Dermis microvascular lymphatic vessel endothelial cell (primary cell): Measurements from ENCODE around the gene NBPF11. TPM values are rescaled to one million over a fixed set of nuclear protein-coding genes. Genes with fewer than 3 reads are reported as not detected.
"Not testable (repeated sequence)": the region's sequence is repeated elsewhere in the genome, so short reads cannot be mapped to it uniquely, and the experiment has no call there.

Experiments
- DNase-seq, 2 donors: peaks; one replicate each; pipeline versions ENCODE4 v3.0.0 to v3.0.0-alpha.2; 2010; ENCODE audit warnings: low read depth in 2 of 2
- total RNA-seq: library from RNA; depleted of rRNA; stranded (reverse); fragments of >200 nt; gene quantifications from 2 replicates; pipeline ENCODE4 v1.2.1, GENCODE V29; 2014

NBPF11 gene, protein sequence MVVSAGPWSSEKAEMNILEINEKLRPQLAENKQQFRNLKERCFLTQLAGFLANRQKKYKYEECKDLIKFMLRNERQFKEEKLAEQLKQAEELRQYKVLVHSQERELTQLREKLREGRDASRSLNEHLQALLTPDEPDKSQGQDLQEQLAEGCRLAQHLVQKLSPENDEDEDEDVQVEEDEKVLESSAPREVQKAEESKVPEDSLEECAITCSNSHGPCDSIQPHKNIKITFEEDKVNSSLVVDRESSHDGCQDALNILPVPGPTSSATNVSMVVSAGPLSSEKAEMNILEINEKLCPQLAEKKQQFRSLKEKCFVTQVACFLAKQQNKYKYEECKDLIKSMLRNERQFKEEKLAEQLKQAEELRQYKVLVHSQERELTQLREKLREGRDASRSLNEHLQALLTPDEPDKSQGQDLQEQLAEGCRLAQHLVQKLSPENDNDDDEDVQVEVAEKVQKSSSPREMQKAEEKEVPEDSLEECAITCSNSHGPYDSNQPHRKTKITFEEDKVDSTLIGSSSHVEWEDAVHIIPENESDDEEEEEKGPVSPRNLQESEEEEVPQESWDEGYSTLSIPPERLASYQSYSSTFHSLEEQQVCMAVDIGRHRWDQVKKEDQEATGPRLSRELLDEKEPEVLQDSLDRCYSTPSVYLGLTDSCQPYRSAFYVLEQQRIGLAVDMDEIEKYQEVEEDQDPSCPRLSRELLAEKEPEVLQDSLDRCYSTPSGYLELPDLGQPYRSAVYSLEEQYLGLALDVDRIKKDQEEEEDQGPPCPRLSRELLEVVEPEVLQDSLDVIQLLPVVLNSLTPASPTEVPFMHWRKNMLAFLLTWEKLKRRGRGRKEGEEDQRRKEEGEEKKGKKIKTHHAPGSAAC
- 2.7 and 4.2 TPM in 2 replicates for total RNA-seq

DNA sequence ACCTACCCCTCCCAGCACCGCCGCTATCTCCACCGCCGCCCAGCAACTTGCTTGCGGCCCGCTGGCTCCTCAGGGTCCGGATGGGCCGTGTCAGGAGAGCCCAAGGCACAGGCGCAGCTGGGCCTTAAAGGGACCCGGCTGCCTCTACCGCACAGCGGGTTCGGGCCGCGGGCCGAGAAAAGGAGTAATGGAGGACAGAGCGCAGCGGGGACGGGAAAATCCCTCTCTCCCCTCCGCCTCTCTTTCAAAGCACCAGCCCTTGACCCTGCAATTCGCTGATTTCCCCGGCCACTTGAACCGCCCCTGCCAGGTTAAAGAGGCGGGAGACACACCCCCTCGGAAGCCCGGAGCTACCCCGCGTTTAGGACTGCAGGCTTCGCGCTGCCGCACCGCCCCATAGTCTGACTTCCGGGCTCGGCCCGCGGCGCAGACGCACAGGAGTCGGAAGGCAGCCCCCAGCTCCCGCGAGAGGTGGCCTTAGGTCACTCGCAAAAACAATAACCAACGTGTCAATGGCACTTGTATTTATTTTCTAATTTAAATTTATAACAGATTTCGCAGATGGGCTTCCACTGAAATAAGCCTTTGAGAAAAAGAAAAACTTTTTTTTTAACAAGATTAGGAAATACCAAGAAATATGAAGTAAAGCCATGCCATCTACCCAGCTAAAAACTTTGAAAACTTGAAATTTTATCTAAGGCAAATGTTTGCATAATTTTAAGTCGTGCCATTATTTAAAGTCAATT, at the start of gene NBPF11:
TSS of gene NBPF11 (minus strand) at position 371 of the 746 bp plus-strand sequence. CDS start 25,278 bp downstream, outside the sequence.
- DNase-seq, result peak; percentile 56 to 78

DNA sequence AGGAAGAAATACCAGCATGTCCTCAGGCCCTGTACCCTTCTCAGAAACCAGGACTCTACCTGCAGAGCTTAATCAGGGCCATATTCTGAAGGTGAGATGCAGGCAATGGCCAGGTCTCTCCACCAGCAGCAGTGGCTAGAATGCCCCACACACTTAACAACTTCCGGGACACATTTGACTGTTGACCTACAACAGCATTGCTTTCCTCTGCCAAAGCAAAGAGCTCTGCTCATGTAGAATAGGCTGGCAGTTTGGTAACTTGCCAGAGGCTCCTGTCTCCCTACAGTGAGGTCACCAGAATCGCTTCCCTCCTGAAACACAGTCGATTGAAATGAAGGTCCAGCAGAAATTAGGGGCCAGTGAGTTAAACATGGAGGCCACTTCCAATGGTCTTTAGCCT, 45.3 kb upstream of the NBPF11 start:
- not testable (repeated sequence) for DNase-seq

DNA sequence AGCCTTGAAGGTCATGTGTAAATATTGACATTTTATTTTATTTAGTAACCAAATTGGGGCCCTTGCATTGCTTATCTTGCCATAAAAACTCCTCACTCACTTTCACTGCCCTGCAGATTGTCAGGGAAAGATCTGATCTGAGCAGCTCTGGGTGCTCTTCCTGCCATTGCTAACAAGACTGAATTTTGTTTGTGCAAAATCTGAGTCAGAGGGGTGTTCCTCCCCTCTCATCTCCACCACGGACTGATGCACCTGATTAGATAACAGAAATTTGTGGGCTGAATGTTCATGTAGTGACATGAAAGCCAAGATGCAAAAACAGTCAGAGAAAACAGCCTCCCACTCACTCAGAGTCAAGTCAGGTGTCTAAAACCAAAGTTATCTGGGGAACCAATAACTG, 44.9 kb upstream of the NBPF11 start:
- DNase-seq, result not testable (repeated sequence)

DNA sequence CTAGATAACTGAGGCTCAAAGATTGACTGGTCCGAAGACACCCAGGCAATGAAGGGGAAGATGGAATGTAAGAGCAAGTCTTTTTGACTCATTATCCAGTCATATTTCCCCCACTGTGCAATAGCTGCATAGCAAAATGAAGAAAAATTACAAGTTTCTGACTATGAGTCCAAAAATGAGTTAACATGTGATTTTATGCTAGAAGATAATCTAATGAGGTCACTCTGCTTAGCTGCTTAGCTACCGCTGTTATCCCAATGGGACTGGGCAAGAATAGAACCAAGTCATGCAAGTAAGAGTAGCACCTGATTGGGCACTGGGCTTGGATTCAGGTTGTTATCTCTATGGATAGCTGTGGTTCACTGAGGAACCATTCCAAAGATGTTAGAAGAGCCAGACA, 43.0 kb upstream of the NBPF11 start:
- not testable (repeated sequence) for DNase-seq

DNA sequence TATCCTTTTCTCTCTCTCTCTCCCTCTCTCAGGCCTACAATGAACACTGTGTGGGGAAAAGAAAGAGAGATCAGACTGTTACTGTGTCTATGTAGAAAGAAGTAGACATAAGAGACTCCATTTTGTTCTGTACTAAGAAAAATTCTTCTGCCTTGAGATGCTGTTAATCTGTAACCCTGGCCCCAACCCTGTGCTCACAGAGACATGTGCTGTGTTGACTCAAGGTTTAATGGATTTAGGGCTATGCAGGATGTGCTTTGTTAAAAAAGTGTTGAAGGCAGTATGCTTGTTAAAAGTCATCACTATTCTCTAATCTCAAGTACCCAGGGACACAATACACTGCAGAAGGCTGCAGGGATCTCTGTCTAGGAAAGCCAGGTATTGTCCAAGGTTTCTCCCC, 36.7 kb upstream of the NBPF11 start:
- DNase-seq, result not testable (repeated sequence)

DNA sequence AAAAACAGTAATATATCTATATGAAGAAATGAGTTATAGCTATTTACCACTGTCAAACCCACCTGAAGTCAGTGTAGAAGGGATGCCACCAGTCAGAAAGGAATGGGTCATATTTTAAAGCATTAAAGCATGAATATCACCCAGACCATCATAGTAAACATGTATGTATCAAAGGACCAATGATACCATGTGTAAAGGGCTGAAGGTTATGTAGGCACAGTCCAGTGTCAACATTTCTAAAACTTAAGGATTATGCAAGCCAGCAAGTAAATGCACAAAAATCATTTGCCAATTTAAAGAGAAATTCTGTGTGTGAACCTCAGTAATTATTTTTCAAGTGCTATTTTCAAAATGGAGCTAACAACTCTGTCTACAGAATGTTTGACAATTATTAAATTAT, 26.6 kb upstream of the NBPF11 start:
- DNase-seq, result not testable (repeated sequence)

DNA sequence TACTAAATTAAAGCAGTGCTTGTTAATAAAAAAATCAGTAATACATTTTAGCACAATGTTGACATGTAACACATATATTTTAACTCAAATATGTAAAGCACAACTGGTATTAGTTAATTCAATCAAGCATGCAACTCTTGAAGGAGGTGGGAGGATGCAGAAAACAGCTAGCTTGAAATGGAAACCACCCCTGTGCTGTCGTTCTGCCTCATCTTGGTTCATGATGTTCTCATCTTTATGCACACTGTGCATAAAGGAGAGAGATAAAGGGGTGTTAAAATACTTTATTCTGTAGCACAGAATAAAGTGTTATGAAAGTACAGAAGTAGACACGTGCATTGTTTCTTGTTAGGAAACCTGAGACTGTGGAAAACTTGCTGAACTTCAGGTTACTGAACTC, 23.3 kb upstream of the NBPF11 start:
- DNase-seq, result not testable (repeated sequence)

DNA sequence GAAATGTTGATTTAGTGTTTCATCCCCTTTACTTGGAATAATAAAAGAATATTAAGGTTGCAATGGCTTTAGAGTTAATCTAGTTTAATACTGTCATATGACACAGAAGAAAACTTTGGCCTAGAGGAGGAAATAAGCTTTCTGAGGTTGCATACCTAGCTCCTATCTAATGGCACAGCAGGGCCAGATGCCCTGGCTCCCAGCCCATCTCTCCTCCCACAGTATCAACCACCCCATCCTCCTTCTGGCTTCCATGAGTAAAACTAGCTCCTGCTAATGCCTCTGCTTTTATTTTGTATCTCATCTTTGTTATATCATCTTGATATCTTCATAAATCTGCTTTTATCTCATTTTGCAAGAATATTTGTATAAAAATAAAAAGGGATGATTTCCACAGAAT, 19.9 kb upstream of the NBPF11 start:
- DNase-seq, result not testable (repeated sequence)

DNA sequence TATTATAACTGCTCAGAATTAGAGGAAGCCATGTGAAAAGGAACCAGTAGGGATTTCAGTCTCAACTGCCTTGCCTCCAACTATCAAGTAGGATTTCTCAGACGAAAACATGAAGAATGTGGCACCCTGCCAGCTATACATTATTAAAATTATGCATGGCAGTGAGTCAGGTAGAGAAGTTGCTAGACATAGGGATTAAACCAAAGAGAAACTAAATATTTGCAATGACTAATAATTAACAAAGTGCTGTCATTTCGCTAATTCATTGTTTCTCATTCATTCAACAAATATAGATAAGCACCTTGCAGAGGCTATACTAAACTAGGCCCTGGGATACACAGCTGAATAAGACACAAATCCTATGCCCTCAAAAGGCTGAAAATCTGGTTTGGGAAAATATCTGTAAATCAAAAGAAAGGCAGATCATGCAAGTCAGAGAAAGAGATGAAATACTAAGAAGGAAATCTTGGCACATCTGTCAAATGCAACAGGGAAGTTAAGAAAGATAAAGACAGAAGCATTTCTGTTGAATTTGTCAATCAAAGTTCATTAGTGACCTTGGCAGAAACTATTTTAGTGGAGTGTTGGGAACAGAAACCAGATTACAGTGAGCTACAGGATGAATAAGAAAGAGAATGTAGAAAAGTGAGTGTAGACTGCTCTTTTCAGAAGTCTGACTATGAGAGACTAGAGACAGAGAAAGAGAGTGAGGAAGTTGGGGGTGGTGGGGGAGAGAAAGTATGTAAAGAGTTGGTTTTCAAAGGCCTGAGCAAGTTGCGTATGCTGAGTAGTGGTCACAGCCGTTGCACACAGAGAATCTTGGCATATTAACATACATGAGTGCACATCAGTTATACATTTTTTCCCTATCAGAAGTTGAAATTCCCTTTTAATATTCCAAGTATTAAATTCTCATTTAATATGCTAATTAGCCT, 14.7 kb upstream of the NBPF11 start:
- no peak for DNase-seq

DNA sequence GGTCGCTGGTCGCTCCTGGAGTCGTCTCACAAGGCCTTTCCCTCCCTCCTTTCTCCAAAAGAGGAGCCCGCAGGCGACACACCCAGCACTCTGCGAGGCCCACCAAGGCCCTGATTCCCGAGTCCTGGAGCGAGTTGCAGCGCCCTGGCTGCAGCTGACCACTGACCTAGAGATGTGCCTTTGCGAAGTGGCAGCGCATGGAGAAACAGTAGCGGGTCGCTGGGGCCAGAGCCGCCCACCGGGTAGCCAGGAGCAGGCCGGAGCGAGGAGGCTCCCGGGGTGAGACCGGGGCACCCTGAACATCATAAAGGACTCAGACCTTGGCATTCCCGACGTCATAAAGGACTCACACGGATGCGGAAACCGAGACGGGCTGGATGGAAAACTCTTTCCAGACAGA, 10.3 kb upstream of the NBPF11 start:
- no peak for DNase-seq

DNA sequence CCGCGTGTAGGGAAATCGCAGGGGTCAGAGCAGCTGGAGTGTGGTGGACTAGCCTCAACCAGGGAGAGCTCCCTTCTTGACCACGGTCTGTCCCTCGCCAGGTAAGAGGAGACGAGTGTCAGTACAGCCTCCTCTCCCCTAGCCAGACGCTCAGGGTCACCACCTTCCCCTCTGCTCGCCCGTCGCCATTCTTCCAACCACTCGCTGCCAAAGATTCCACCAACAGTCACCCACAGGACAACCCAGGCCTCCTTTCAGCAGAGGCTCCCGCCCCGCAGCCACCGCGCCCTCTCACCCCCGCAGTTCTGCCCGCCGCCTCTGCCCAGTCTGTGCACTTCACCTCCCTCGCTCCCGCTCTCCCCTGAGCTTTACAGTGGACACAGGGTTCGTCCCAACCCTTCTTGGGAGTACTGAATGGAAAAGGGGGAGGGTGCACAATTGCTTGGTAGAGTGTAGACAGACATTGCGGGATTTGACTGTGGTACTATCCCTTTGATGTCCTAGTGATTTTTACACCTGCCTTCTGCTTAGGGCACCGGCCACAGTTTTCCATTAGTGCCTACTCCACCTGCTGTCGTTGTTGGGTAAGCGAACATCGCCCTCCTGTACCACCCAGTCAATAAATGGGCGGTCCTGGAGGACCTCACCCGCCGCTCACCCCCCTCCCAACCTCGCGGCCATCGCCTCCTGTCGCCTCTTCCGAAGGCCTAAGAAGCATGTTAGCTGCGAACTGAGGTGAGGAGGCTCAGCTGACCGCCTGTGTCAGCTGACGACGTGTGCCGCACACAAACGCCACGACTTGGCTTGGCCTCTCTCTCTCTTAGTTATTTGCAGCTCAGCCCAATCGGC, 9.2 kb upstream of the NBPF11 start:
- DNase-seq, result no peak

DNA sequence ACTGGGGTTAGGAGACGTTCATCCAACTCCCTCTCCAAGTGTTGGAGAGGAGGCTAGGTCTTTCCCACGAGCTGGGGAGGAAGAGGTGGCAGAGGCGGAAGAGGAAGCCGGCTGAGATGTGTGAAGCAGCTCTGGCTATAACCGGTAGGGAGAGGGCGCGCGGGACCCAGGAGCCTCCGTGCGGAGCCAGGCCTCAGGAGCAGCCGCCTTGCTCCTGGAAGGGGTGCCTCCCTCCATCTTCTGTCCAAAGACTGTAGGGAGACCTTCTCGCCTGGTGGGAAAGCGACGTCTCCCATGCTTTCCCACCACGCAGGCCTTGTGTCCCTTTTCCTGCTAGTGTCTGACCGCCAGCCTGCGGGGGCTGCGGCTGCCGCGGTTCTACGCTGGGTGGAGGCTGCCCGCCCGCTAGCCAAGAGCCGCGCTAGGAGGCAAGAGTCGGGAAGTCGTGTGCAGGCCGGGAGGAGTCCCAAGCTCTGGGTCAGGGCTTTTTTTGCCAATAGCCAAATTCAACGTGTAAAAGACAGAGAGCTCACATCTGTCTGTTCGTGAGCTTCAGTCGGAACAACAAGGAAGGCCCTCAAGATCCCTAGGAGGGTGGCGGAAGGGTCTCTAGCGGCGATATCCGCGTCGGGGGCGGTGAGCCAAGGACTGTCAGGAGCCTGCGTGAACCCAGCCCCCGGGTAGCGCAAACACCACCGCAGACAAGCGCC, 8.4 kb upstream of the NBPF11 start:
- DNase-seq, result no peak

DNA sequence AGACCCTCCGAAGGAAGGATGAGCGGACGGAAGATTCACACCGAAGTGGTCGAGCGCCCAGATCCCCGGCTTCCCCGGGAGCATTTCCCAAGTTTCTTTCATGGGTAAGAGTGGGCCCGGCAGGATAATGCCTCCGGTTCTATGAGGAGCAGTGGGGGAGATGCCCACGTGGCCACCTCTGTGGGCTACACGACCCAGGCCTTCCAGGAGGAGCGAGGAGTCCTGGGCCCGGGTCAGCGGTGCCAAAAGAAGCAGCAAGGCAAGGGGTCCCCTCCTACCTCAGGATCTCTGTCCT, 7.9 kb upstream of the NBPF11 start:
- no peak for DNase-seq

DNA sequence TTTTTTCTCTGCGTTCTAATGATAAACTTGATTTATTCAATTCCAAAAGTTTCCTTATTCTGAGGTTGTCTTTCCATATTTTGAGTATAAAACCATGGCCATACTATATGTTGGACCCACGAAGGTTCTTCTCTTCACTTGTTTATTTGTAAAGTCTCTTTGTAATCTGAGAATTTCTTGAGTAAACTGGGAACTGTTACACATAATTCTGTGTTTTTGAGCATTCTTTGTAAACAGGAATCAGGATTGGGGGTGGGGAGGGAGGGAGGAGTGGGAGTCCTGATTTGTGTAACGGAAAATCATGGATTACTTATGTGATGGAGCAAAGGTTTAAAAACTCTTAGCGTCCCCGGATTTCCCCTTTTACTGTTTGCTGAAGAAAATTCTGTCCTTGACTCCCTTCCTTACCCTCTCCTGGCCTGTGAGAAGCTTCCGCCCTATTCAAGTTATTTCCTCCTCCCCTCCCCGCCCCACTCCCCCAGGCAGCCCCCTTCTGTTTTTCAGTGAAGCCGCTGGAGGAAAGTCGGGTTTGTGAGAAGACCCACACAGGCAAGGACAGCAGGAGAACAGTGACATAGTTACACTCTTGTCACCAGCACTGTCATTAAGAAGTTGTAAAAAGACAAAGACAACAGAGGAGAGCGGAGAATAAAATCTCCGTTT, 6.4 kb upstream of the NBPF11 start:
- no peak for DNase-seq

DNA sequence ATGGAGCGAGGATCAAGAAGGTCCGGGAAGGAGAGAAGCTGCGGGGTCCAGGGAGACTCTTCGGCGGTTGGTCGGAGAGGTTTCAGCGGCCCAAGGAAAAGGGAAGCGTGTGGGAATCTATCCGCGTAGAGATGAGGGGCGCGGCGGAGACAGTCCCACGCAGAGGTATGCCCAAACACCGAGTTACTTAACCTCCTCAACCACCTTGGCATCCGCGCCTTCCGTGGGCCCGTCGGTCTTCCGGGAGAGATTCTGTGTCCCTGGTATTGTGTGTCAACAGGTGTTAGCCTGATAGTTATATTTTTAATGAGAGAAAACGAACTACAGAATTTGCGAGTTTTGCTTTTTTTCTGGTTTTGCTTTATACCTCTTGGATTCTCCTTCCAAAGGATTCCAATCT, 5.7 kb upstream of the NBPF11 start:
- DNase-seq, result not testable (repeated sequence)

DNA sequence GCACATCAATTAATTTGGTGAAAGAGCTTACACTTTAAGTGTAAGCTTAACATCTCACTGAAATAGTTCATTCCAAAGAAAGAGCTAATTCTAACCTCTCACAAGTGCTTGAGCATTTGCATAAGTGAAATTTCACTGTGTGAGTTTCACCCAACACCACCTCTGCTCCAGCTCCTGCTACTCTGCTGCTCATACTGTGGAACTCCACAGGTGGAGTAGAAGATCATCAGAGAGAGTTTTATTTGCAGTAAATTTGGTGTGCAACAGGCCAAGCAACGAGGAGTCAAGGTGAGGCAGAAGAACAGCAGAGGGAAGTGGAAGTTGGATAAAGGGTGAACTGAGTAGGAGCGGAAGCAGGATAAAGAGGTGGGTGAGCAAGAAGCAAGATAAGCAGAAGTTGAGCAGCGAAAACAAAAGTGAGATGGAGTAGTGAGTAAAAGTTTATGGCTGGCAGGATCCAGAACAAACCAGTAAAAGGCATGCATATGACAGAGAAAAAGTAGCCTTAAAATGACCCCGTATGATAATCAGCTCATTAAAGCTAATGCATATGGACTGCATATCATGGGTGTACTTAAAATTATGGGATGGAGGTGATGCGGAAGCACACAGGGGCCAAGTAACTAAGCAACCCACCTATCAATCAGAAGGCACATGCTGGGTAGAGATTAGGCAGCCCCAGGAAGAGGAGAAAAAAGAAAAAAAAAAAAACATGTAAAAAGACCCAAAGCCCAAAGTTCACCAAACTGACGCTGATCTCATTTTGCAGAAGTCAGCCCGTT, 3.6 kb upstream of the NBPF11 start:
- not testable (repeated sequence) for DNase-seq

DNA sequence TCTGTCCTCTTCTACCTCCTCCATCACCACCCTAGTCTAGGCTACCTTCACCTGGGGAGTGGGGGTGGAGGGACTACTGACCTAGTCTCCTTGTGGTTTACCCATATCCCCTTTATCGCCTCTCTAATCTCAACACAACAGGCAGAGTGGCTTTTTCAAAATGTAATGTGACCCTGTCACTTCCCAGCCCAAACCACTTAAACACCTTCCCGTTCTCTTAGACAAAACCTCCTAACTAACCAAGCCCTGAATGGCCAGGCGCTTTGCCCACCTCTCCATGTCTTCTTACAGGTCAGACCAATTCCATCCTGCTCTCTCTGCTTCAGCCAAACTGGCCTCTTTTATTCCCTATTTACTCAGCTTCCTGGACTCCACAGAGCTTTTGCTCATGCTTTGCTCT, 714 bp upstream of the NBPF11 start:
- not testable (repeated sequence) for DNase-seq

DNA sequence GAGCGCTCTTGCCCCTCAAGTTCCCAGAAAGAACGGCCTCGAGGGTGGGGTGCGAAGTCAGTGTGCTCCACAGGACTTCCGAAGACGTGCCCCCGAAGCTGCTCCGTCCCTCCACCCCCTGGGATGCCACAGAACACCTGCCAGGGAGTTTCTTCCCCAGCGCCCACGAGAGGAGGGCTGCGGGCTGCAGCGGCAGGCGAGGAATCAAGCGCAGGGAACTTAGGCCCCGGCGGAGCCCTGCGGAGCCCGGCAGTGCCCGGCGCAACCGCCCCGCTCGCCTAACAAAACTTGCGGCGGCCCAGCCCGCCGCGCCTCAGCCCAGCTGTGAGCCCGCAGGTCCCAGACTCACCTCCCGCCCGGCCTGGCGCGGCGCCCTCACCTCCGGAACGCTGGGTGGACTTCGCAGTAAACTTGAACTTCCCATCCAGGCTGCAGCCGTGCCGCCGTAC, 686 bp downstream of the NBPF11 start:
- peak; percentile 1 to 46 for DNase-seq
